Smooth muscle cell (in vitro differentiated cells): ENCODE data around the gene TIFAB. TPM values are rescaled to one million over a fixed set of nuclear protein-coding genes. Genes with fewer than 3 reads are reported as not detected.

Experiments
- DNase-seq: peaks from one replicate; lab custom pipeline; 2025; ENCODE audit not compliant: unreplicated experiment; lab: John Stamatoyannopoulos, UW
- H2AFZ ChIP-seq: fragments of 200-600 bp; sonication (generic); 2 replicates; pipeline ENCODE4 v1.6.0; 2016; ENCODE audit warnings: antibody characterized with exemption, low read depth, mild to moderate bottlenecking
- H3F3A ChIP-seq: fragments of 200-600 bp; sonication (generic); 2 replicates; pipeline ENCODE4 v1.6.0; 2017; ENCODE audit warnings: antibody characterized with exemption, low read depth
- H3K27ac ChIP-seq: fragments of 200-600 bp; sonication (generic); 2 replicates; pipeline ENCODE4 v1.5.1; 2016; ENCODE audit warnings: low read depth, mild to moderate bottlenecking
- H3K27me3 ChIP-seq: fragments of 200-600 bp; sonication (generic); 2 replicates; pipeline ENCODE4 v1.6.1; 2016; ENCODE audit warnings: low read depth, mild to moderate bottlenecking
- H3K36me3 ChIP-seq: fragments of 200-600 bp; sonication (generic); 2 replicates; pipeline ENCODE4 v1.5.1; 2016; ENCODE audit warnings: low read depth
- H3K4me1 ChIP-seq: fragments of 200-600 bp; sonication (generic); 2 replicates; pipeline ENCODE4 v1.5.1; 2016; ENCODE audit warnings: low read depth
- H3K4me2 ChIP-seq: fragments of 200-600 bp; sonication (generic); 2 replicates; pipeline ENCODE4 v1.6.0; 2016; ENCODE audit warnings: mild to moderate bottlenecking
- H3K4me3 ChIP-seq: fragments of 200-600 bp; sonication (generic); 2 replicates; pipeline ENCODE4 v1.5.1; 2016; ENCODE audit warnings: mild to moderate bottlenecking
- H3K79me2 ChIP-seq: fragments of 200-600 bp; sonication (generic); 2 replicates; pipeline ENCODE4 v1.6.0; 2016; ENCODE audit warnings: low read depth, mild to moderate bottlenecking
- H3K9ac ChIP-seq: fragments of 200-600 bp; sonication (generic); 2 replicates; pipeline ENCODE4 v1.6.0; 2016; ENCODE audit warnings: low read depth
- H3K9me3 ChIP-seq: fragments of 200-600 bp; sonication (generic); replicated peaks from 2 replicates; pipeline ENCODE4 v1.5.1; 2016; ENCODE audit warnings: low read depth
- H4K20me1 ChIP-seq: fragments of 200-600 bp; sonication (generic); 2 replicates; pipeline ENCODE4 v1.6.0; 2016; ENCODE audit warnings: low read depth
- CTCF ChIP-seq: fragments of 200-600 bp; sonication (generic); IDR thresholded peaks from 2 replicates; pipeline ENCODE4 v1.5.1; 2017; ENCODE audit warnings: borderline replicate concordance, mild to moderate bottlenecking, antibody characterized with exemption; ENCODE audit not compliant: insufficient read depth, poor library complexity, severe bottlenecking
- WGBS: methylation state at CpG from one replicate; pipeline ENCODE4 v1.1.7; 2016; ENCODE audit warnings: low lambda C conversion rate; 5-methylcytosine and 5-hydroxymethylcytosine counted together
- polyA plus RNA-seq: library from polyadenylated mRNA; unstranded; fragments of >200 nt; fragmentation: Nextera tagmentation; extraction: Ambion mirVana; gene quantifications from 2 replicates; pipeline ENCODE4 v1.2.1, GENCODE V29; 2016
- total RNA-seq: library from RNA; depleted of rRNA; stranded (reverse); fragments of >200 nt; gene quantifications from 2 replicates; pipeline ENCODE4 v1.2.3, GENCODE V29; 2014

Gene TIFAB
- total and polyA plus RNA-seq, 2 experiments from 2014 or later, result 0.08 TPM; not detected in 1

GRCh38 chr5:135438636-135439221 lies 13.4 kb downstream of the TIFAB start:
- Histone ChIP-seq H3K9me3 (no peaks in the 10 kb centered on the region), H3K4me1 (peaks cover 21% of the 10 kb centered on the region), H3K79me2 (no peaks in the 10 kb centered on the region), H3K4me2 (peak overlapping the region; percentile 38), H3K9ac (peak overlapping the region; percentile 17), H3K4me3 (no peak overlapping the region), H3K36me3 (no peaks in the 10 kb centered on the region), H3K27me3 (no peaks in the 10 kb centered on the region), H3K27ac (peak overlapping the region; percentile 95), H2AFZ (no peak overlapping the region), H4K20me1 (no peaks in the 10 kb centered on the region), H3F3A (peaks cover 35% of the 10 kb centered on the region)
- 81% methylated on average over 9 of the region's 10 CpGs for WGBS
- no peak for DNase-seq
- TF ChIP-seq CTCF, result no peak

GRCh38 chr5:135437796-135438560 lies 14.2 kb downstream of the TIFAB start:
- H2AFZ ChIP-seq, result no peak overlapping the region
- no peak overlapping the region for H3K4me3 ChIP-seq
- peak overlapping the region; percentile 71 for H3K9ac ChIP-seq
- peaks cover 37% of the 10 kb centered on the region for H3F3A ChIP-seq
- H3K4me1 ChIP-seq, result peaks cover 20% of the 10 kb centered on the region
- H3K79me2 ChIP-seq, result no peaks in the 10 kb centered on the region
- H3K4me2 ChIP-seq, result peak overlapping the region; percentile 38
- no peak for TF ChIP-seq CTCF
- no peaks in the 10 kb centered on the region for H3K9me3 ChIP-seq
- no peaks in the 10 kb centered on the region for H3K36me3 ChIP-seq
- 27% methylated on average over 13 of the region's 13 CpGs for WGBS
- no peaks in the 10 kb centered on the region for H3K27me3 ChIP-seq
- no peaks in the 10 kb centered on the region for H4K20me1 ChIP-seq
- peak overlapping the region; percentile 95 for H3K27ac ChIP-seq
- no peak for DNase-seq

GRCh38 chr5:135437422-135437795 lies 14.7 kb downstream of the TIFAB start:
- H3K27ac ChIP-seq, result peak overlapping the region; percentile 95
- WGBS, result 9% methylated on average over 7 of the region's 7 CpGs
- no peaks in the 10 kb centered on the region for H4K20me1 ChIP-seq
- no peaks in the 10 kb centered on the region for H3K9me3 ChIP-seq
- peak overlapping the region; percentile 71 for H3K9ac ChIP-seq
- no peaks in the 10 kb centered on the region for H3K36me3 ChIP-seq
- no peaks in the 10 kb centered on the region for H3K79me2 ChIP-seq
- no peak for DNase-seq
- H3K4me3 ChIP-seq, result no peak overlapping the region
- H3K27me3 ChIP-seq, result no peaks in the 10 kb centered on the region
- peaks cover 16% of the 10 kb centered on the region for H3K4me1 ChIP-seq
- H3K4me2 ChIP-seq, result peak overlapping the region; percentile 37
- H2AFZ ChIP-seq, result no peak overlapping the region
- peaks cover 37% of the 10 kb centered on the region for H3F3A ChIP-seq
- no peak for TF ChIP-seq CTCF
